Inferior parietal cortex (tissue), 1 donor: Measurements from ENCODE around the gene TARBP1.
"Not testable (repeated sequence)": the region's sequence is repeated elsewhere in the genome, so short reads cannot be mapped to it uniquely, and the experiment has no call there.

ENCODE experiments used
- DNase-seq: peaks from one replicate; pipeline ENCODE4 v3.0.0-alpha.2; 2016; ENCODE audit errors: extremely low spot score

Gene TARBP1

GRCh38 chr1:234478481-234479309, at the start of gene TARBP1:
Gene TARBP1, minus strand, starts transcription at chr1:234479179. Its CDS starts 76 bp downstream, at chr1:234479103.
- peak; percentile 82 for DNase-seq

- DNase-seq, result no peak
Observed at GRCh38 chr1:234528074-234528865, 49.3 kb upstream of the TARBP1 start.

- DNase-seq, result no peak
Observed at GRCh38 chr1:234527346-234527745, 48.4 kb upstream of the TARBP1 start.

DNA sequence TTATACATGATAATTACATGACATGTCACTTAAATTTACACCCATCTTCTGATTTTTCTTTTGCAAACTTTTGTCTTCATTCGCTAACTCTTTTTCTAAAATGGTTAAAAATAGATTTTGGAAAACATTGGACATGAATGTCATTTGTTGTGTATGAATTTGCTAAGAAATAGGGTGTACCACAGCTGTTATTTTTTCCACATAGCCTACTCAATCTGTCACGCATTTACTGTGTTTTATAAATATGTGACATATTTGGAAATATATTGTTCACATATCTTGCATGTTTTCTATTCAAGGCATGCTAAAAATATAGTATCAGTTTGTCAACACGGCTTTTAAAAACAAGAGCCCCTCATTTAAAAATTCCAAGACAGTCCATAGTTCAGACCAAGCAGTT, 47.9 kb upstream of the TARBP1 start:
- DNase-seq, result no peak

DNA sequence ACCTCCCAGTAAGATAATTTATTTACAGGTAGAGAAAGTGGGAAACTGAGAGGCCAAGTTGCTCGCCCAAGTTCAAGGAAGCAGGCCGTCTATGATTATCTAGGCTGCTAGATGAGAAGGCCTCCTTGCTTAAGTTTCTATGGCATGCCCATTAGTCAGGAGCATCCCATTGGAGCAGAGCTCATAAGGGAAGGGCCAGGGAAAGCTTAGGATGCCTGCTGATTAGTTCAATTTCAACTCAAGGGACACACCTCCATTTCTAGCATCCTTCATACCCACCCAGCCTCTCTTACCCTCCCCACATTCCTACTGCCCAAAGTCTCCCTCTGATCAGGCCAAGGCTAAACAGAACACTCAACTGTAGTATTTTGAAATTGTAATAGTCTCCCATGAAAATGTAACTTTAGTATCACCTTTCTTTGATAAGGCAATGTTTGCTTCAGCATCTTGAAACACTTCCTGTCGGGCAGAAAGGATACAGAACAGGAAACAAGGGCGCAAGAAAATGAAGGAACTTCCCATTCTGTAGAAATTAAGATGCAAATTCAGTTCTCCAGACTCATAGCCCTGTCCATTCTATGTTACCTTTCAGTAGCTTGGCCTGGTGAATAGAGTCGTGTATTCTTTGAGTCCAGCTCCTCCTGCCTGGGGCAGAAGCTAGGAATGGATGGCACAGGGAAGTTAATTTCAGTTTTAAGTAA, 46.3 kb upstream of the TARBP1 start:
- DNase-seq, result no peak

- no peak for DNase-seq
Observed at GRCh38 chr1:234521836-234522235, 42.9 kb upstream of the TARBP1 start.

GRCh38 chr1:234520908-234521817, 42.2 kb upstream of the TARBP1 start:
- DNase-seq, result no peak

GRCh38 chr1:234519506-234519905, 40.5 kb upstream of the TARBP1 start:
- no peak for DNase-seq

- no peak for DNase-seq
Observed at GRCh38 chr1:234518876-234519275, 39.9 kb upstream of the TARBP1 start.

- not testable (repeated sequence) for DNase-seq
Observed at GRCh38 chr1:234518086-234518485, 39.1 kb upstream of the TARBP1 start.

DNA sequence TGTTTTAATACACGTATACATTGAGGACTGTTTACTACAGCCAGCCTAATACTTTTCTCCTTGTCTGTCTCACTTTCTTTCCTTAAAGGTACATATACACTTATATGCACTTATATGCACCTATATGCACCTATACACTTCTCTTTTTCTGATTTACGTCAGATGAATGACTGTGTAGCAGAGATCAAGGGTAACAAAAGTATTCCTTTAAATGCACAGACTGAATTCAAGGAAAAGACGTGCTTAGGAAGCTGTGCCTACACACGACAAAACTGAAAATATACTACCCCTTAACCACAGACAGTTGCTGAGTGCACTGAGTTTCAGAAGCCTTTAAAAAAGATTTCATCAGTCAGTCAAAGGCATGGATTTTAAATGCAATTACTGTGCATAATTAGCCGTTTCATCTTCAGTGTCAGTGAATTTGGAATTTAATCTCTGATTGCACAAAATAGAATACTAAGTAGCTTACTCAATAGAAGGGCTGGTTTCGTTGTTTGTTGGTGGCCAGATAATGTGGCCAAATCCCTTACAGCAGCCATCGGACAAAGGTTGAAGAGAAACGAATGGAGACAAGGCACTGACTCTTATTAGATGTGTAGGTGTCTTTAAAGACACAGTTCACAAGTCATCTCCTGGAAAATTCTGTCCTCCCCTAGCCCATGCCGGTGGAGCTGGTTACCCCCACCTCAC, 38.3 kb upstream of the TARBP1 start:
- no peak for DNase-seq

GRCh38 chr1:234515821-234516241, 36.9 kb upstream of the TARBP1 start:
- DNase-seq, result no peak

GRCh38 chr1:234515411-234515810, 36.4 kb upstream of the TARBP1 start:
- DNase-seq, result no peak

GRCh38 chr1:234512451-234512861, 33.5 kb upstream of the TARBP1 start:
- no peak for DNase-seq

- no peak for DNase-seq
Observed at GRCh38 chr1:234509457-234510328, 30.7 kb upstream of the TARBP1 start.

GRCh38 chr1:234507626-234508387, 28.8 kb upstream of the TARBP1 start:
- DNase-seq, result no peak

- no peak for DNase-seq
Observed at GRCh38 chr1:234507089-234507488, 28.1 kb upstream of the TARBP1 start.

- no peak for DNase-seq
Observed at GRCh38 chr1:234505769-234506102, 26.8 kb upstream of the TARBP1 start.
